ENCODE results near the gene CASP8AP2.

GRCh38 chr6:89866024-89866678, 36.5 kb downstream of the CASP8AP2 start:
- TF ChIP-seq CTCF (IDR thresholded peaks at IDR 0.05) (no peak), POLR2A (IDR thresholded peaks at IDR 0.05) (no peak), EP300 (IDR thresholded peaks at IDR 0.05) (no peak)
